PC-9 (cell line): Measurements from ENCODE around the gene ZFP62. TPM values are rescaled to one million over a fixed set of nuclear protein-coding genes. Genes with fewer than 3 reads are reported as not detected.
"Not testable (repeated sequence)": the region's sequence is repeated elsewhere in the genome, so short reads cannot be mapped to it uniquely, and the experiment has no call there.

Experiments used
- BruUV-seq: library from RNA; stranded (reverse); fragments of 400-500 nt; replicated peaks from 2 replicates; lab custom pipeline; 2021; lab: Mats Ljungman, UMichigan
- CTCF ChIA-PET: fragments of 300-600 bp; sonication (Branson Sonifier 250); formaldehyde crosslinking; loops from one replicate; lab custom pipeline; 2022; ENCODE audit warnings: antibody characterized with exemption; lab: Charles Lee
- POLR2A ChIA-PET: fragments of 300-600 bp; sonication (Branson Sonifier 250); formaldehyde crosslinking; loops from one replicate; lab custom pipeline; 2022; ENCODE audit warnings: antibody characterized with exemption; ENCODE audit not compliant: unreplicated experiment; lab: Charles Lee
- DNase-seq, 2 experiments: peaks; one replicate each; pipeline versions ENCODE4 v3.0.0 to v3.0.0-alpha.2; 2015 to 2022; ENCODE audit warnings: mixed read lengths in 1 of 2
- H2AFZ ChIP-seq: fragments of 200-600 bp; sonication (generic); 2 replicates; pipeline ENCODE4 v1.8.1; 2017; ENCODE audit warnings: antibody characterized with exemption
- H3F3A ChIP-seq: fragments of 200-600 bp; sonication (generic); 2 replicates; pipeline ENCODE4 v1.8.1; 2017; ENCODE audit warnings: antibody characterized with exemption, mild to moderate bottlenecking, low read depth; ENCODE audit not compliant: insufficient read depth
- H3K27ac ChIP-seq: fragments of 200-600 bp; sonication (generic); 2 replicates; pipeline ENCODE4 v1.6.1; 2016; ENCODE audit warnings: mixed run types
- H3K27me3 ChIP-seq: fragments of 200-600 bp; sonication (generic); 2 replicates; pipeline ENCODE4 v1.6.1; 2016; ENCODE audit warnings: low read depth, mixed run types; ENCODE audit not compliant: insufficient read depth
- H3K36me3 ChIP-seq: fragments of 200-600 bp; sonication (generic); 2 replicates; pipeline ENCODE4 v1.6.1; 2016; ENCODE audit warnings: low read depth, mixed run types
- H3K4me1 ChIP-seq: fragments of 200-600 bp; sonication (generic); replicated peaks from 2 replicates; pipeline ENCODE4 v1.6.1; 2016; ENCODE audit warnings: mixed run types; ENCODE audit not compliant: insufficient read depth
- H3K4me2 ChIP-seq: fragments of 200-600 bp; sonication (generic); 2 replicates; pipeline ENCODE4 v1.6.1; 2017; ENCODE audit warnings: mixed run types
- H3K4me3 ChIP-seq: fragments of 200-600 bp; sonication (generic); 2 replicates; pipeline ENCODE4 v1.6.1; 2016; ENCODE audit warnings: mixed run types
- H3K79me2 ChIP-seq: fragments of 200-600 bp; sonication (generic); 2 replicates; pipeline ENCODE4 v1.6.1; 2017; ENCODE audit warnings: low read depth, mixed run types
- H3K9me2 ChIP-seq: fragments of 200-600 bp; sonication (generic); 2 replicates; pipeline ENCODE4 v1.8.1; 2017; ENCODE audit warnings: mild to moderate bottlenecking; ENCODE audit not compliant: insufficient read depth
- H3K9me3 ChIP-seq: fragments of 200-600 bp; sonication (generic); 2 replicates; pipeline ENCODE4 v1.8.1; 2016; ENCODE audit warnings: low read depth; ENCODE audit not compliant: insufficient read depth
- H4K20me1 ChIP-seq: fragments of 200-600 bp; sonication (generic); 2 replicates; pipeline ENCODE4 v1.8.1; 2017; ENCODE audit not compliant: insufficient read depth
- EZH2 ChIP-seq: fragments of 200-600 bp; sonication (generic); IDR thresholded peaks from 2 replicates; pipeline ENCODE4 v1.8.0; 2017; ENCODE audit warnings: antibody characterized with exemption, low read depth
- intact Hi-C: fragments of 100-400 bp; cut with micrococcal nuclease; formaldehyde crosslinking; loops from one replicate; pipeline ENCODE4 v1.10.0; 2022; ENCODE audit not compliant: unreplicated experiment
- total RNA-seq: library from RNA; stranded (reverse); gene quantifications from 2 replicates; pipeline ENCODE4 v1.2.3, GENCODE V29; 2021
- TF ChIP-seq, protein P1 (sequence below): fragments of 200-600 bp; sonication (generic); conservative IDR thresholded peaks from 2 replicates; pipeline ENCODE4 v1.6.1; 2017; ENCODE audit warnings: mixed run types, antibody characterized with exemption, mild to moderate bottlenecking, moderate library complexity

The ZFP62 gene
- total RNA-seq, 1 experiment from 2014 or later: 57.3 TPM

- no peak overlapping the region for H2AFZ ChIP-seq
- no peaks in the 10 kb centered on the region for H3K9me2 ChIP-seq
- peak overlapping the region; percentile 72; the same call in 1 of the 2 replicates for H3K4me3 ChIP-seq
- peaks cover 11% of the 10 kb centered on the region for H3K79me2 ChIP-seq
- no peaks in the 10 kb centered on the region for H3K27me3 ChIP-seq
- intact Hi-C loops: loop anchor here (2.0 kb wide), 2 partner anchors 19 to 45 kb away; no protein-coding TSS in a partner anchor
- peaks cover 10% of the 10 kb centered on the region for H3K9me3 ChIP-seq
- peaks cover 28% of the 10 kb centered on the region for H3K4me1 ChIP-seq
- H3K36me3 ChIP-seq: peaks cover 7% of the 10 kb centered on the region; the same call in 1 of the 2 replicates
- no TSS peak for BruUV-seq
- H3K27ac ChIP-seq: no peak overlapping the region
- H3F3A ChIP-seq: peaks cover 20% of the 10 kb centered on the region; the same call in 1 of the 2 replicates
- ChIA-PET CTCF (no interaction called here), POLR2A (interaction anchor here (0.6 kb wide), 1 partner anchor 48 kb away, joined by 3 read pairs; no protein-coding TSS in a partner anchor)
- H3K4me2 ChIP-seq: peak overlapping the region; percentile 90; the same call in 1 of the 2 replicates
- TF ChIP-seq EZH2: no peak
- TF ChIP-seq, protein P1, sequence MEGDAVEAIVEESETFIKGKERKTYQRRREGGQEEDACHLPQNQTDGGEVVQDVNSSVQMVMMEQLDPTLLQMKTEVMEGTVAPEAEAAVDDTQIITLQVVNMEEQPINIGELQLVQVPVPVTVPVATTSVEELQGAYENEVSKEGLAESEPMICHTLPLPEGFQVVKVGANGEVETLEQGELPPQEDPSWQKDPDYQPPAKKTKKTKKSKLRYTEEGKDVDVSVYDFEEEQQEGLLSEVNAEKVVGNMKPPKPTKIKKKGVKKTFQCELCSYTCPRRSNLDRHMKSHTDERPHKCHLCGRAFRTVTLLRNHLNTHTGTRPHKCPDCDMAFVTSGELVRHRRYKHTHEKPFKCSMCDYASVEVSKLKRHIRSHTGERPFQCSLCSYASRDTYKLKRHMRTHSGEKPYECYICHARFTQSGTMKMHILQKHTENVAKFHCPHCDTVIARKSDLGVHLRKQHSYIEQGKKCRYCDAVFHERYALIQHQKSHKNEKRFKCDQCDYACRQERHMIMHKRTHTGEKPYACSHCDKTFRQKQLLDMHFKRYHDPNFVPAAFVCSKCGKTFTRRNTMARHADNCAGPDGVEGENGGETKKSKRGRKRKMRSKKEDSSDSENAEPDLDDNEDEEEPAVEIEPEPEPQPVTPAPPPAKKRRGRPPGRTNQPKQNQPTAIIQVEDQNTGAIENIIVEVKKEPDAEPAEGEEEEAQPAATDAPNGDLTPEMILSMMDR: no peak
- DNase-seq: no peak
- H4K20me1 ChIP-seq: no peaks in the 10 kb centered on the region
Measured at GRCh38 chr5:180829726-180830125, 31.4 kb downstream of the ZFP62 start.

- DNase-seq, H3K27me3 ChIP-seq, BruUV-seq, intact Hi-C loops, H3K36me3 ChIP-seq, H3K27ac ChIP-seq, H2AFZ ChIP-seq, H3K9me2 ChIP-seq, POLR2A ChIA-PET, CTCF ChIA-PET, H4K20me1 ChIP-seq, H3K4me3 ChIP-seq, H3K4me2 ChIP-seq: not testable (repeated sequence)
- H3K4me1 ChIP-seq: peaks cover 28% of the 10 kb centered on the region
- peaks cover 11% of the 10 kb centered on the region for H3K79me2 ChIP-seq
- H3F3A ChIP-seq: peaks cover 20% of the 10 kb centered on the region; the same call in 1 of the 2 replicates
- H3K9me3 ChIP-seq: peaks cover 10% of the 10 kb centered on the region
Measured at GRCh38 chr5:180828756-180829531, 32.1 kb downstream of the ZFP62 start.

- Histone ChIP-seq H3K9me3 (peaks cover 10% of the 10 kb centered on the region), H3F3A (peaks cover 20% of the 10 kb centered on the region; the same call in 1 of the 2 replicates), H3K4me1 (peaks cover 28% of the 10 kb centered on the region), H3K79me2 (peaks cover 11% of the 10 kb centered on the region)
- CTCF ChIA-PET, H3K9me2 ChIP-seq, H3K27ac ChIP-seq, intact Hi-C loops, H3K4me2 ChIP-seq, H3K27me3 ChIP-seq, H2AFZ ChIP-seq, BruUV-seq, H3K36me3 ChIP-seq, H4K20me1 ChIP-seq, DNase-seq, H3K4me3 ChIP-seq: not testable (repeated sequence)
- POLR2A ChIA-PET: interaction anchor here (0.7 kb wide), 1 partner anchor 33 kb away, joined by 3 read pairs; no protein-coding TSS in a partner anchor
Measured at GRCh38 chr5:180827374-180827773, 33.7 kb downstream of the ZFP62 start.
